Upper lobe of right lung (tissue), 1 donor: ENCODE results near the gene GPR137. TPM values are rescaled to one million over a fixed set of nuclear protein-coding genes. Genes with fewer than 3 reads are reported as not detected.

Experiments
- ATAC-seq: fragments of 200-7000 bp; cut with Tn5 transposase; one replicate; pipeline ENCODE4 v1.9.1; 2020; ENCODE audit warnings: mild to moderate bottlenecking, moderate library complexity
- DNase-seq: peaks from one replicate; pipeline ENCODE4 v3.0.0-alpha.2; 2020
- H3K27ac ChIP-seq: fragments of 200-600 bp; one replicate; pipeline ENCODE4 v1.8.0; 2022
- H3K27me3 ChIP-seq: fragments of 200-600 bp; one replicate; pipeline ENCODE4 v1.8.0; 2022; ENCODE audit warnings: mild to moderate bottlenecking
- H3K36me3 ChIP-seq: fragments of 200-600 bp; one replicate; pipeline ENCODE4 v1.8.0; 2022
- H3K4me1 ChIP-seq: fragments of 200-600 bp; one replicate; pipeline ENCODE4 v1.8.0; 2022
- H3K4me3 ChIP-seq: fragments of 200-600 bp; one replicate; pipeline ENCODE4 v1.8.0; 2022; ENCODE audit warnings: mild to moderate bottlenecking
- H3K9me3 ChIP-seq: fragments of 200-600 bp; one replicate; pipeline ENCODE4 v1.8.0; 2022
- intact Hi-C: fragments of 100-400 bp; cut with DNase I; formaldehyde crosslinking; loops from one replicate; pipeline ENCODE4 v1.11.0; 2022
- total RNA-seq: library from RNA; stranded (reverse); fragmentation: NEBNext Ultra II Directional; extraction: Animal tissue kit (Norgen Biotek cat#: 25700); gene quantifications from one replicate; pipeline ENCODE4 v1.2.1, GENCODE V29; 2021
- TF ChIP-seq, protein P1 (sequence below): fragments of 200-600 bp; IDR thresholded peaks from one replicate; pipeline ENCODE4 v1.8.0; 2022; ENCODE audit warnings: antibody characterized with exemption
- donor health status: DM: no; HTN: yes; CAD: no; lungs with severe emphysema.

Gene GPR137
- total RNA-seq, 1 donor from 2014 or later, result 38.6 TPM

DNA sequence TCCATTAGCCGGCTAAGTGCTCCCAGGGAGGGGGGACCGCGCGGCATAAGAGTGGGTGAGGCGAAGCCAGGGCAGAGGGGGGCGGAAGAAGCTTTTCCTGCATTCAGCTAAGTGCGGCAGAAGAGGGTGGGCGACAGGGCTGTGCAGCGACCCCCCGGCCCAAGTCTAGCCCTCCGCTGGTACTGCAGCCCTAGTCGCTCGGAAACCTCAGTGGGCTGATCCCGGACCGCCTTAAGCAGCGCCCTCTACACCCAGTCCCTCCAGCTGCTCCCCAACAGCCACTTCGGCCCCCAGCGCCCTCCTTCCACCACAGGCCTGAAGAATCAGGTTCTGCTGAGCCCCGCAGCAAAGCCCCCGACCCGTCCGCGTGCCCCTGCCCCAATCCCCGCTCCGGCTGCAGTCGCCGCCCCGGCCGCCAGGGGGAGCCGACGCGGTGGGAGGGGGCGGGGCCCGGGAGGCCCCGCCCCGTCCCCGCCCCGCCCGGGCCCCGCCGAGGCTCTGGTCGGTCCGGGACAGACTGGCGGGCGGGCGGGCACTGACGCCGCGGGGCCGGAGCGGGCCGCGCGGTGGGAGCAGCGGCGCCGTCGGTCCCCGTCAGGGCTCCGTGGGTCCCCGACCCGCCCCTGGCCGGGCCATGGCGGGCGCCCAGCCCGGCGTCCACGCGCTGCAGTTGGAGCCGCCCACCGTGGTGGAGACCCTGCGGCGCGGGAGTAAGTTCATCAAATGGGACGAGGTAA is 34.5 kb upstream of the GPR137 start, which contains the start of gene PLCB3:
Gene PLCB3, plus strand, starts transcription at position 515 of the 737 bp plus-strand sequence. Its CDS starts 120 bp downstream, at position 635.
- Histone ChIP-seq H3K4me3 (peak within 1 kb of the TSS; percentile 89), H3K27ac (peak within 1 kb of the TSS; percentile 72), H3K36me3 (peaks cover 14% of the 10 kb centered on the region), H3K9me3 (no peaks in the 10 kb centered on the region), H3K4me1 (peaks cover 26% of the 10 kb centered on the region), H3K27me3 (no peaks in the 10 kb centered on the region)
- TF ChIP-seq, protein P1, sequence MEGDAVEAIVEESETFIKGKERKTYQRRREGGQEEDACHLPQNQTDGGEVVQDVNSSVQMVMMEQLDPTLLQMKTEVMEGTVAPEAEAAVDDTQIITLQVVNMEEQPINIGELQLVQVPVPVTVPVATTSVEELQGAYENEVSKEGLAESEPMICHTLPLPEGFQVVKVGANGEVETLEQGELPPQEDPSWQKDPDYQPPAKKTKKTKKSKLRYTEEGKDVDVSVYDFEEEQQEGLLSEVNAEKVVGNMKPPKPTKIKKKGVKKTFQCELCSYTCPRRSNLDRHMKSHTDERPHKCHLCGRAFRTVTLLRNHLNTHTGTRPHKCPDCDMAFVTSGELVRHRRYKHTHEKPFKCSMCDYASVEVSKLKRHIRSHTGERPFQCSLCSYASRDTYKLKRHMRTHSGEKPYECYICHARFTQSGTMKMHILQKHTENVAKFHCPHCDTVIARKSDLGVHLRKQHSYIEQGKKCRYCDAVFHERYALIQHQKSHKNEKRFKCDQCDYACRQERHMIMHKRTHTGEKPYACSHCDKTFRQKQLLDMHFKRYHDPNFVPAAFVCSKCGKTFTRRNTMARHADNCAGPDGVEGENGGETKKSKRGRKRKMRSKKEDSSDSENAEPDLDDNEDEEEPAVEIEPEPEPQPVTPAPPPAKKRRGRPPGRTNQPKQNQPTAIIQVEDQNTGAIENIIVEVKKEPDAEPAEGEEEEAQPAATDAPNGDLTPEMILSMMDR, result peak; percentile 66
- peak; percentile 77 for ATAC-seq
- peak; percentile 82 for DNase-seq
- intact Hi-C loops, result no loop called here

DNA sequence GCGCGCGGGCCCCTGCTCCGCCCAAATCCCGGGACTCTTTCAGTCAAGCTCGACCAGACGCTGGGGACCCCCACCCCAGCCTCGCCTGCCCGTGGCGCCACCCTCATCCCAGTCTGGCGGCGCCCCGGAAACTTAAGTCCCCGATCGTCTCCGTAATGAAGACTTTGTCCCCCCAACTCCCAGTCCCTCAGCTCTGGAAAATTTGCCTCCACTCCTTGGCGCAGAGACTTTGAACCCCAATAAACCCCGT is 34.0 kb upstream of the GPR137 start:
- TF ChIP-seq, protein P1, result no peak
- no peak for DNase-seq
- H3K36me3 ChIP-seq, result peaks cover 19% of the 10 kb centered on the region
- peak overlapping the region; percentile 89 for H3K4me3 ChIP-seq
- intact Hi-C loops, result no loop called here
- no peaks in the 10 kb centered on the region for H3K9me3 ChIP-seq
- peak overlapping the region; percentile 72 for H3K27ac ChIP-seq
- peaks cover 26% of the 10 kb centered on the region for H3K4me1 ChIP-seq
- H3K27me3 ChIP-seq, result no peaks in the 10 kb centered on the region
- ATAC-seq, result no peak

DNA sequence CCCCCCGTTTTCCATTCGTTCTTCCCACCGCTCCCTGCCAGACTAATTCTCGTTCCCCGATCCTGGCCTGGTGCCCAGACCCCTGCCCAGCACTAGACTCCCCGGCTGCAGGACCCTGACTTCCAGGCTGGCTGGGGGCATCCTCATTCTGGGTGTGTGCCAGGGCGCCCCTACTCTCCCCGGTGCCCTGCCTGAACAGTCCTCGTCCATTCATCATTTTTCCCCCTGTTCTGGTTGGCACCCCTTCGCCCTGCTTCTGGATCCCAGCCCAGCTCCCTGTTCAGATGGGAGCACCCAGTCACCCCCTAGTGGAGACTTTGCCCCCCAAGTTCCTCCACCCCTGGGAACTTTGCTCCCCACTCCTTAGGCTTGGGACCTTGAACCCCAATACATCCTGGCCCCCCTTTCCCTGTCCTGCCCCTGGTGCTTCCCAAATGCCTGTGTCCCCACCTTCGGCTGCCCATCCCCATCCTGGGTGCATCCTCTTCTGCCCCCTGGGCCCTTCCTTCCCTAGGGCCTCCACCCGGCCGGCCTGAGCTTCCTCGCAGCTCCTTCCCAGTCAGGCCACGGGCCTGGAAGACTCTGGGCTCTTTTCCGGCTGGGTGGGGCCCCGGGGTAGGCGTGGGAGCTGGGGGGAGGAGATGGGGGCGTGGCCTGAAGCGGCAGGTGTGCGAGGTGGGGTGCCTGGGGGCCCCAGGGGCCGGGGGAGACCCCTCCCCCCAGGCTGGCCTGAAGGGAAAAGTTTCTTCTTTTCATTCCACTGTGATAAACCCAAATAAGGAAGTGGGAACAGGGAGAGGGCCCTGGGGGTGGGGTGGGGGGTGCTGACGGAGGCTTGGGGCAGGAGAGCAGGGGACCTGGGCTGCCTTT is 33.4 kb upstream of the GPR137 start:
- H3K9me3 ChIP-seq, result no peaks in the 10 kb centered on the region
- peak overlapping the region; percentile 51 for H3K27ac ChIP-seq
- TF ChIP-seq, protein P1, result peak; percentile 30
- H3K36me3 ChIP-seq, result peaks cover 25% of the 10 kb centered on the region
- H3K27me3 ChIP-seq, result no peaks in the 10 kb centered on the region
- peak; percentile 62 for ATAC-seq
- DNase-seq, result peak; percentile 85
- peak overlapping the region; percentile 89 for H3K4me3 ChIP-seq
- H3K4me1 ChIP-seq, result peaks cover 26% of the 10 kb centered on the region
- intact Hi-C loops, result no loop called here

DNA sequence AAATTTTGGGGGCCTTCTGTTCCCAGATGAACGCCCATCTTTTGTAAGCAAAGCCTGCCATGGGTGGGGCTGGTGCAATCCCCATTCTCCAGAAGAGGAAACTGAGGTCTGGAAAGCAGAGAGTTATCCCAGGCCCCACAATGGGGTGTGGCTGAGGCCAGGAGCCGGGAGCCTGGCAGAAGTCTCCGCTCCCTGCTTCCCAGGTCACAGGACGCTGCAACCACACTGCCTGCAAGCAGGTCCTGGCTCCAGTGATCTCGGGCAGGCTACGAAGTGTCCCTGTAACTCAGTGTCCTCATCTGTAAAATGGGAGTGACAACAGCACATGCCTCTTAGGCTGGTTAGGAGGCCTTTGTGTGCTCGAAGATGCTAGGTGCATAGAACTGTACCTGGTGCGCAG is 32.6 kb upstream of the GPR137 start:
- intact Hi-C loops, result no loop called here
- H3K27ac ChIP-seq, result no peak overlapping the region

DNA sequence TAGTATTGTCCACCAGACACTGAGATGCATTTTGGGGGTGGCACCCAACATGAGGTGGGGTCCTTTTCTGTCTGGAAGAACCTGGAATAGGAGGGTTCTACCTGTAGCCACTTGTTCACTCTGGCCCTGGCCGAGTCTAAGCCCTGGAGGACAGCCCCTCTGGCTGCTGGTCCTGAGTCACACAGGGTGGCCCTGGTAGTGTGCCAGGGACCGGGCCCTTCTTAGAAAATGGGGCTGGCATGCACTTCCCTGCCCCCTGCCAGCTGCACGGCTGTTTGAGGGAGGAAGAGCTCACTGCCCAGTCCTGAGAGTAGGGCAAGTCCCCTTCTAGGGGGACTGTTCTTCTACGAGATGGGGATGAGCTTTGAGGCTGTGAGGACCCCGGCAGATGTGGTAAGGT is 32.2 kb upstream of the GPR137 start:
- DNase-seq, result peak; percentile 61

More for the DNA sequence above, 32.6 kb upstream of the GPR137 start:
- ATAC-seq, result no peak
- Histone ChIP-seq H3K9me3 (no peaks in the 10 kb centered on the region), H3K4me1 (peaks cover 20% of the 10 kb centered on the region), H3K27me3 (no peaks in the 10 kb centered on the region), H3K36me3 (peaks cover 31% of the 10 kb centered on the region), H3K4me3 (peak overlapping the region; percentile 89)
- DNase-seq, result peak; percentile 54
- TF ChIP-seq, protein P1, result no peak

More for the DNA sequence above, 32.2 kb upstream of the GPR137 start:
- TF ChIP-seq, protein P1, result no peak
- intact Hi-C loops, result no loop called here
- Histone ChIP-seq H3K27me3 (no peaks in the 10 kb centered on the region), H3K4me1 (peaks cover 20% of the 10 kb centered on the region), H3K27ac (no peak overlapping the region), H3K9me3 (no peaks in the 10 kb centered on the region), H3K4me3 (no peak overlapping the region), H3K36me3 (peaks cover 35% of the 10 kb centered on the region)
- no peak for ATAC-seq
